Muscle layer of duodenum (tissue), 2 donors: ENCODE measurements around the gene MED27.

Experiments used
- H3K27ac ChIP-seq: one replicate; pipeline ENCODE4 v1.7.0; 2013; ENCODE audit warnings: mild to moderate bottlenecking, low read length
- H3K27me3 ChIP-seq: one replicate; pipeline ENCODE4 v1.7.0; 2013; ENCODE audit warnings: low read depth, mild to moderate bottlenecking, control low read depth, low read length
- H3K36me3 ChIP-seq, 2 donors: one replicate each; pipeline ENCODE4 v1.7.0; 2013; ENCODE audit warnings: low read length in 2 of 2, control low read depth in 1 of 2, mild to moderate bottlenecking in 1 of 2; ENCODE audit not compliant: insufficient read depth in 2 of 2, control insufficient read depth in 1 of 2
- H3K4me1 ChIP-seq, 2 donors: one replicate each; pipeline ENCODE4 v1.7.0; 2013; ENCODE audit warnings: low read length in 2 of 2, mild to moderate bottlenecking in 2 of 2, control low read depth in 1 of 2, moderate library complexity in 1 of 2; ENCODE audit not compliant: insufficient read depth in 2 of 2, control insufficient read depth in 1 of 2
- H3K4me3 ChIP-seq, 2 donors: one replicate each; pipeline ENCODE4 v1.7.0; 2013; ENCODE audit warnings: low read length in 2 of 2, low read depth in 1 of 2, mild to moderate bottlenecking in 1 of 2
- H3K9me3 ChIP-seq, 2 donors: one replicate each; pipeline ENCODE4 v1.7.0; 2013; ENCODE audit warnings: low read length in 2 of 2, control low read depth in 1 of 2, mild to moderate bottlenecking in 1 of 2; ENCODE audit not compliant: control insufficient read depth in 1 of 2
- donor health status: healthy.

The MED27 gene

GRCh38 chr9:131818089-131818488 is 261.6 kb downstream of the MED27 start:
- Histone ChIP-seq H3K36me3 (no peaks in the 10 kb centered on the region), H3K4me3 (no peak overlapping the region), H3K27me3 (peaks cover 5% of the 10 kb centered on the region), H3K4me1 (peaks cover 0 to 3% of the 10 kb centered on the region in 2 donors), H3K9me3 (no peaks in the 10 kb centered on the region), H3K27ac (no peak overlapping the region)

GRCh38 chr9:131817627-131818026 is 262.0 kb downstream of the MED27 start:
- Histone ChIP-seq H3K4me1 (peaks cover 0 to 3% of the 10 kb centered on the region in 2 donors), H3K4me3 (no peak overlapping the region), H3K27me3 (peaks cover 4% of the 10 kb centered on the region), H3K27ac (no peak overlapping the region), H3K36me3 (no peaks in the 10 kb centered on the region), H3K9me3 (no peaks in the 10 kb centered on the region)

- H3K27ac ChIP-seq = no peak overlapping the region
- peaks cover 4% of the 10 kb centered on the region for H3K27me3 ChIP-seq
These were observed 262.6 kb downstream of the MED27 start for GRCh38 chr9:131817073-131817472.

GRCh38 chr9:131815970-131816873 is 263.4 kb downstream of the MED27 start:
- H3K27me3 ChIP-seq = peaks cover 4% of the 10 kb centered on the region
- no peak overlapping the region for H3K4me3 ChIP-seq
- no peak overlapping the region for H3K27ac ChIP-seq
- H3K4me1 ChIP-seq = peaks cover 0 to 3% of the 10 kb centered on the region in 2 donors
- H3K9me3 ChIP-seq = no peaks in the 10 kb centered on the region
- no peaks in the 10 kb centered on the region for H3K36me3 ChIP-seq

More at GRCh38 chr9:131817073-131817472, 262.6 kb downstream of the MED27 start:
- Histone ChIP-seq H3K36me3 (no peaks in the 10 kb centered on the region), H3K9me3 (no peaks in the 10 kb centered on the region), H3K4me3 (no peak overlapping the region), H3K4me1 (peaks cover 0 to 3% of the 10 kb centered on the region in 2 donors)

GRCh38 chr9:131814707-131815106 is 265.0 kb downstream of the MED27 start:
- H3K9me3 ChIP-seq = no peaks in the 10 kb centered on the region
- H3K36me3 ChIP-seq = no peaks in the 10 kb centered on the region
- H3K27me3 ChIP-seq = peaks cover 4% of the 10 kb centered on the region
- no peak overlapping the region for H3K27ac ChIP-seq
- no peak overlapping the region for H3K4me3 ChIP-seq
- H3K4me1 ChIP-seq = peaks cover 0 to 3% of the 10 kb centered on the region in 2 donors

- Histone ChIP-seq H3K9me3 (no peaks in the 10 kb centered on the region), H3K27me3 (peaks cover 4% of the 10 kb centered on the region), H3K27ac (no peak overlapping the region), H3K36me3 (no peaks in the 10 kb centered on the region), H3K4me1 (peaks cover 0 to 3% of the 10 kb centered on the region in 2 donors), H3K4me3 (no peak overlapping the region)
These were observed 266.6 kb downstream of the MED27 start for GRCh38 chr9:131813116-131813515.

- peaks cover 4% of the 10 kb centered on the region for H3K27me3 ChIP-seq
- H3K9me3 ChIP-seq = no peaks in the 10 kb centered on the region
- H3K4me3 ChIP-seq = no peak overlapping the region
- H3K27ac ChIP-seq = no peak overlapping the region
- no peaks in the 10 kb centered on the region for H3K36me3 ChIP-seq
- peaks cover 0 to 6% of the 10 kb centered on the region in 2 donors for H3K4me1 ChIP-seq
These were observed 267.4 kb downstream of the MED27 start for GRCh38 chr9:131812116-131812790.

- no peak overlapping the region for H3K4me3 ChIP-seq
- peaks cover 4% of the 10 kb centered on the region for H3K27me3 ChIP-seq
- peaks cover 0 to 6% of the 10 kb centered on the region in 2 donors for H3K4me1 ChIP-seq
- no peak overlapping the region for H3K27ac ChIP-seq
- no peaks in the 10 kb centered on the region for H3K36me3 ChIP-seq
- no peaks in the 10 kb centered on the region for H3K9me3 ChIP-seq
These were observed 268.3 kb downstream of the MED27 start for GRCh38 chr9:131811405-131811804.

- no peaks in the 10 kb centered on the region for H3K9me3 ChIP-seq
- H3K27ac ChIP-seq = no peak overlapping the region
- H3K27me3 ChIP-seq = peaks cover 4% of the 10 kb centered on the region
- no peak overlapping the region for H3K4me3 ChIP-seq
- H3K4me1 ChIP-seq = peaks cover 0 to 6% of the 10 kb centered on the region in 2 donors
- H3K36me3 ChIP-seq = no peaks in the 10 kb centered on the region
These were observed 269.1 kb downstream of the MED27 start for GRCh38 chr9:131810351-131811170.
